Endothelial cell of umbilical vein (primary cell): ENCODE measurements around the gene USP37. TPM values are rescaled to one million over a fixed set of nuclear protein-coding genes. Genes with fewer than 3 reads are reported as not detected.

Experiments used
- BruUV-seq: library from RNA; stranded (reverse); fragments of 400-500 nt; replicated peaks from 2 replicates; lab custom pipeline; 2021; lab: Mats Ljungman, UMichigan
- CTCF ChIA-PET: fragments of 300-600, 350-600 bp; sonication (Branson Sonifier 250); formaldehyde crosslinking; loops from one replicate; lab custom pipeline; 2021; ENCODE audit warnings: antibody characterized with exemption, inconsistent platforms; lab: Charles Lee
- POLR2A ChIA-PET: fragments of 300-600, 350-600 bp; sonication (Branson Sonifier 250); formaldehyde crosslinking; loops from one replicate; lab custom pipeline; 2021; ENCODE audit warnings: antibody characterized with exemption, inconsistent platforms; lab: Charles Lee
- DNase-seq: peaks from one replicate; pipeline ENCODE4 v3.0.0-alpha.2; 2011; ENCODE audit warnings: low read depth, low spot score
- FAIRE-seq: peaks from 2 replicates; lab custom pipeline; 2011; peaks lifted over from hg19 to GRCh38; lab: Jason Lieb, UNC
- H2AFZ ChIP-seq: 2 replicates; pipeline ENCODE4 v1.6.0; 2012; ENCODE audit warnings: low read depth, low read length, control low read depth, inconsistent platforms
- H3K27ac ChIP-seq: 2 replicates; pipeline ENCODE4 v1.5.1; 2011; ENCODE audit warnings: low read depth, mild to moderate bottlenecking, control low read depth, low read length, moderate library complexity; ENCODE audit not compliant: insufficient read depth
- H3K27me3 ChIP-seq, 2 experiments: 2 replicates each; pipeline versions ENCODE4 v1.6.0 to v1.6.1; 2011; ENCODE audit warnings: low read length in 2 of 2, mixed read lengths in 1 of 2; ENCODE audit not compliant: control insufficient read depth in 2 of 2, insufficient read depth in 2 of 2
- H3K36me3 ChIP-seq, 2 experiments: 2 replicates in 1 of 2; 3 replicates in 1 of 2; pipeline ENCODE4 v1.5.1; 2011; ENCODE audit warnings: low read length in 2 of 2, mild to moderate bottlenecking in 1 of 2, moderate library complexity in 1 of 2; ENCODE audit not compliant: control insufficient read depth in 2 of 2, insufficient read depth in 2 of 2; ENCODE audit errors: extremely low read depth in 1 of 2
- H3K4me1 ChIP-seq: 3 replicates; pipeline ENCODE4 v1.5.1; 2011; ENCODE audit warnings: mild to moderate bottlenecking, low read length; ENCODE audit not compliant: control insufficient read depth, insufficient read depth; ENCODE audit errors: extremely low read depth
- H3K4me2 ChIP-seq: 2 replicates; pipeline ENCODE4 v1.6.1; 2011; ENCODE audit warnings: low read length, control low read depth, mixed read lengths; ENCODE audit not compliant: insufficient read depth
- H3K4me3 ChIP-seq, 3 experiments: fragments of 200-600 bp in 1 of 3; sonication (generic), shearing (Covaris generic) in 1 of 3; replicated peaks in 1 of 3; 2 replicates each; pipeline ENCODE4 v1.5.1; 2011 to 2016; ENCODE audit warnings: control low read depth in 3 of 3, low read length in 3 of 3, mild to moderate bottlenecking in 2 of 3, inconsistent platforms in 1 of 3, low read depth in 1 of 3, moderate library complexity in 1 of 3; ENCODE audit not compliant: insufficient read depth in 1 of 3
- H3K79me2 ChIP-seq: 2 replicates; pipeline ENCODE4 v1.6.0; 2012; ENCODE audit warnings: low read length, inconsistent platforms; ENCODE audit not compliant: control insufficient read depth, insufficient read depth
- H3K9ac ChIP-seq: replicated peaks from 2 replicates; pipeline ENCODE3; 2011; ENCODE audit warnings: low read length, control low read depth; ENCODE audit not compliant: insufficient read depth; ENCODE audit errors: extremely low read depth
- H3K9me1 ChIP-seq: replicated peaks from 3 replicates; pipeline ENCODE4 v1.6.0; 2011; ENCODE audit warnings: mild to moderate bottlenecking, low read length; ENCODE audit not compliant: control insufficient read depth, insufficient read depth; ENCODE audit errors: extremely low read depth
- H3K9me3 ChIP-seq: replicated peaks from 2 replicates; pipeline ENCODE4 v1.5.1; 2012; ENCODE audit warnings: low read length, inconsistent platforms; ENCODE audit not compliant: control insufficient read depth, insufficient read depth
- H4K20me1 ChIP-seq: replicated peaks from 2 replicates; pipeline ENCODE3; 2011; ENCODE audit warnings: mild to moderate bottlenecking, low read length; ENCODE audit not compliant: control insufficient read depth, insufficient read depth; ENCODE audit errors: extremely low read depth
- EZH2 ChIP-seq: IDR thresholded peaks from 2 replicates; pipeline ENCODE4 v1.6.1; 2012; ENCODE audit warnings: borderline replicate concordance, low read depth, mild to moderate bottlenecking, moderate library complexity, low read length, inconsistent platforms; ENCODE audit not compliant: severe bottlenecking
- FOS ChIP-seq: IDR thresholded peaks from 2 replicates; pipeline ENCODE4 v1.6.1; 2011; ENCODE audit warnings: mild to moderate bottlenecking, low read length, moderate library complexity, borderline replicate concordance; ENCODE audit not compliant: insufficient read depth
- GATA2 ChIP-seq: IDR thresholded peaks from 2 replicates; pipeline ENCODE4 v1.7.0; 2011; ENCODE audit warnings: low read depth, mild to moderate bottlenecking, moderate library complexity, mixed read lengths, low read length; ENCODE audit not compliant: insufficient read length, insufficient read depth
- JUN ChIP-seq: IDR thresholded peaks from 2 replicates; pipeline ENCODE4 v1.6.1; 2011; ENCODE audit warnings: borderline replicate concordance, low read depth; ENCODE audit not compliant: insufficient read length, insufficient read depth
- MYC ChIP-seq: IDR thresholded peaks from one replicate; pipeline ENCODE4 v1.6.1; 2011; ENCODE audit warnings: mild to moderate bottlenecking, low read depth, low read length
- POLR2A ChIP-seq: IDR thresholded peaks from 2 replicates; pipeline ENCODE4 v1.6.1; 2012; ENCODE audit warnings: low read depth, mild to moderate bottlenecking, control low read depth, low read length
- POLR2AphosphoS5 ChIP-seq: IDR thresholded peaks from 2 replicates; pipeline ENCODE4 v1.6.1; 2012; ENCODE audit warnings: low read depth, mild to moderate bottlenecking, control low read depth, low read length, moderate library complexity; ENCODE audit not compliant: insufficient read depth
- dilution Hi-C: fragments of 300-500 bp; cut with MboI; formaldehyde crosslinking; loops from one replicate; pipeline ENCODE4 v1.15.0; 2019; ENCODE audit warnings: low sequenced_read_pairs; ENCODE audit not compliant: extremely low pct_ligation_motif_present
- intact Hi-C: fragments of 100-400 bp; cut with micrococcal nuclease; formaldehyde crosslinking; loops from one replicate; pipeline ENCODE4 v1.10.0; 2022
- polyA plus RNA-seq, 4 experiments: library from polyadenylated mRNA; depleted of rRNA in 3 of 4; stranded (reverse) in 3 of 4; unstranded in 1 of 4; fragments of >200 nt; gene quantifications; 2 replicates each; pipeline versions ENCODE4 v1.2.1 to v1.2.3, GENCODE V29; 2011 to 2012; ENCODE audit warnings: missing spikeins in 1 of 4
- total RNA-seq: library from RNA; stranded (reverse); gene quantifications from 2 replicates; pipeline ENCODE4 v1.2.3, GENCODE V29; 2021
- TF ChIP-seq, protein P1 (sequence below): IDR thresholded peaks from 2 replicates; pipeline ENCODE4 v1.6.1; 2011; ENCODE audit not compliant: insufficient read depth, insufficient read length
- TF ChIP-seq, protein P2 (sequence below), 2 donors: IDR thresholded peaks; 1 replicate in 1 of 2; 2 replicates in 1 of 2; pipeline ENCODE4 v1.5.1; 2011; ENCODE audit warnings: low read length in 2 of 2, mild to moderate bottlenecking in 2 of 2, moderate library complexity in 2 of 2, control low read depth in 1 of 2, inconsistent platforms in 1 of 2, low read depth in 1 of 2; ENCODE audit not compliant: insufficient read depth in 1 of 2; ENCODE audit errors: extremely low read depth in 1 of 2

USP37 gene
- total and polyA plus RNA-seq, 2 donors (not counting 3 experiments of a cell fraction or from before 2014, with no cell fraction given) = 1.9 to 14.4 TPM

DNA sequence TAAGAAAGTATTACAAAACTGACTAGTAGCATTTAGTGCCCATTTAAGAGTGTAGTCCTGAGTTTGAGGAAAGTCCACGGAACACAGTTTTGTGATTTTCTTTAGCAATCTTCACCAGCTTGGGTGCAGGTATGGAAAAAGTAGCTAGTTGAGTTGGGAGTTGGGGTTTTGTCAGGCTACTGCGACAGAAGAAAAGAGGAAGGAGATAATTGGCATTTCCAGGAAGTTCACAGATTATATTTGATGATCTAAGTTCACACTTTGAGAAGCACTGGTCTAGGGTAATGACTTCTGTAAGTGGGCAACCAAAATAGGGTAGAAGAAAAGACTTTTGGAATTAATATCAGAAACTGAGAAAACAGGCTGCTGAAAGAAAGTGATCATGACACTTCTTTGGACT lies 97.1 kb downstream of the USP37 start:
- POLR2A ChIA-PET = no interaction called here
- Histone ChIP-seq H4K20me1 (no peaks in the 10 kb centered on the region), H3K79me2 (no peaks in the 10 kb centered on the region), H3K9me3 (no peaks in the 10 kb centered on the region), H3K27ac (no peak overlapping the region), H3K36me3 (peaks cover 0 to 2% of the 10 kb centered on the region in 2 experiments), H3K4me2 (no peak overlapping the region), H2AFZ (no peak overlapping the region), H3K27me3 (no peaks in the 10 kb centered on the region), H3K4me3 (no peak overlapping the region), H3K9ac (no peak overlapping the region), H3K9me1 (no peaks in the 10 kb centered on the region), H3K4me1 (no peaks in the 10 kb centered on the region)
- BruUV-seq = no TSS peak
- dilution Hi-C loops = no loop called here
- DNase-seq (no peak), FAIRE-seq (no peak)
- TF ChIP-seq, protein P1, sequence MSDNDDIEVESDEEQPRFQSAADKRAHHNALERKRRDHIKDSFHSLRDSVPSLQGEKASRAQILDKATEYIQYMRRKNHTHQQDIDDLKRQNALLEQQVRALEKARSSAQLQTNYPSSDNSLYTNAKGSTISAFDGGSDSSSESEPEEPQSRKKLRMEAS = no peak
- TF ChIP-seq EZH2 (no peak), GATA2 (no peak), MYC (no peak), POLR2AphosphoS5 (no peak), JUN (no peak), POLR2A (no peak), FOS (no peak)
- CTCF ChIA-PET = interaction anchor here (1.4 kb wide), 1 partner anchor 22 kb away, joined by 4 read pairs; no protein-coding TSS in a partner anchor
- intact Hi-C loops = no loop called here

DNA sequence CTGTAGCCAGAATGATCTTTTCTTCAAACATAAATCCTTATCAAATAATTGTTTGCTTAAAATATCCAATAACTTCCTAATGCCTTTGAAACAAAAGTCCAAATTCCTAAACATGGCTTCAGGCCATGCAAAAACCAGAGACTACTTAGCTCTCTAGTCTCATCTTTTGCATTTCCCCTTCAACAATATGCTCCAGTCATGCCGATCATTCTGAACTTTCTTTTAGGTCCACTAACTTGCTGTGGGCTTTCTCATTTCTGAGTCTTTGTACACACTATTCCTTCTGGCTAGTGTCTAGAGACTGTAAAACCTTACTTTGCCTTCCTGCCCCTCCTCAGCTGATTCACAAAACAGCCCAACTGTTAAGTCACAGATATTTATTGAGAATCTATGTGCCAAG lies 97.7 kb downstream of the USP37 start:
- Histone ChIP-seq H3K9ac (no peak overlapping the region), H3K4me3 (no peak overlapping the region), H4K20me1 (no peaks in the 10 kb centered on the region), H3K79me2 (no peaks in the 10 kb centered on the region), H3K4me2 (no peak overlapping the region), H3K9me1 (no peaks in the 10 kb centered on the region), H3K27me3 (no peaks in the 10 kb centered on the region), H2AFZ (no peak overlapping the region), H3K9me3 (no peaks in the 10 kb centered on the region), H3K27ac (no peak overlapping the region), H3K4me1 (no peaks in the 10 kb centered on the region), H3K36me3 (peaks cover 0 to 2% of the 10 kb centered on the region in 2 experiments)
- no TSS peak for BruUV-seq
- FAIRE-seq (no peak), DNase-seq (no peak)
- dilution Hi-C loops = no loop called here
- ChIA-PET POLR2A (no interaction called here), CTCF (interaction anchor here (0.9 kb wide), 1 partner anchor 10 kb away, joined by 3 read pairs; no protein-coding TSS in a partner anchor)
- TF ChIP-seq FOS = no peak
- no peak for TF ChIP-seq POLR2AphosphoS5
- no peak for TF ChIP-seq MYC
- TF ChIP-seq GATA2 = no peak
- TF ChIP-seq JUN = no peak
- no peak for TF ChIP-seq EZH2
- TF ChIP-seq, protein P2, sequence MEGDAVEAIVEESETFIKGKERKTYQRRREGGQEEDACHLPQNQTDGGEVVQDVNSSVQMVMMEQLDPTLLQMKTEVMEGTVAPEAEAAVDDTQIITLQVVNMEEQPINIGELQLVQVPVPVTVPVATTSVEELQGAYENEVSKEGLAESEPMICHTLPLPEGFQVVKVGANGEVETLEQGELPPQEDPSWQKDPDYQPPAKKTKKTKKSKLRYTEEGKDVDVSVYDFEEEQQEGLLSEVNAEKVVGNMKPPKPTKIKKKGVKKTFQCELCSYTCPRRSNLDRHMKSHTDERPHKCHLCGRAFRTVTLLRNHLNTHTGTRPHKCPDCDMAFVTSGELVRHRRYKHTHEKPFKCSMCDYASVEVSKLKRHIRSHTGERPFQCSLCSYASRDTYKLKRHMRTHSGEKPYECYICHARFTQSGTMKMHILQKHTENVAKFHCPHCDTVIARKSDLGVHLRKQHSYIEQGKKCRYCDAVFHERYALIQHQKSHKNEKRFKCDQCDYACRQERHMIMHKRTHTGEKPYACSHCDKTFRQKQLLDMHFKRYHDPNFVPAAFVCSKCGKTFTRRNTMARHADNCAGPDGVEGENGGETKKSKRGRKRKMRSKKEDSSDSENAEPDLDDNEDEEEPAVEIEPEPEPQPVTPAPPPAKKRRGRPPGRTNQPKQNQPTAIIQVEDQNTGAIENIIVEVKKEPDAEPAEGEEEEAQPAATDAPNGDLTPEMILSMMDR (IDR thresholded peaks at IDR 0.05; ENCODE audit: extremely low read depth in 1 of 2, insufficient read depth in 1 of 2, low read depth in 1 of 2, low read length in 2 of 2) = no peak
- no peak for TF ChIP-seq POLR2A
- TF ChIP-seq, protein P1 = no peak
- intact Hi-C loops = no loop called here
